Measurements from ENCODE around the gene PRPSAP1.

Gene PRPSAP1

DNA sequence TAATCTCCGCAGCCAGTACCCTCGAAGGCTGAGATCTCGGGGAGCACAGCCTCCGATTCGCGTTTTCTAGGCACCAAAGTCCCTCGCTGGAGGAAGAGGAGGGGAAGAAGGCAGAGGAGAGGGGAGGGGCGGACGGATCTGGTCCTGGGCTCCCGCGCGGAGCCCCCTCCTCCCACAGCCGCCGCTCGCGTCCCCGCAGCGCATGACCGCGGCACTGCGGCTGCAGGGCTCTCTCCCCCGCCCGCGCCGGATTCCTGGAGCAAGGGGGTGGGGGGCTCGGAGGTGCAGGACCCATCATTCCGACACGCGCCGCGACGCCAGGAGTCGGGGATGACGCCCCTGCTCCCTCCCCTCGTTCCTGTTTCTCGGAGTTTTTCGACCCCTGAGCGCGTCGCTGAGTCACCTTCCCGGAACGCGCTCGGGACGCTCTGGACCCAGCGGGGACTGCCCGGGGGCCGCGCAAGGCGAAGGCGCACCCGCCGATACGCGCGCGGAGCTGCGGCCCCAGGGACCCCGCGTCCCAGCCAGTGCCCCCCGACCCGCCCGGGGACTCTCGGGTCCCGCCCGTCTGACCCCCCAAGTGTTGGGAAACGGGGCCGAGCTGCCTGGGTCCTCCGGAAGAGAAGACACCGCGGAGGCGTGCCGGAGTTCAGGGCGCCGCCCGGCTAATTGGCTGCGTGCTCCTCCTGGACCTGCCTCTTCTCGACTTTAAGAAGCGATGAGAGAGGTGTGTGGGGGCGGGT is 29.3 kb upstream of the PRPSAP1 start:
- H3K4me3 ChIP-seq (ENCODE audit: low read depth, low read length), result peak overlapping the region; percentile 72
- DNase-seq (ENCODE audit: low read depth), result no peak
- no peak for TF ChIP-seq CTCF (IDR thresholded peaks at IDR 0.05; ENCODE audit: low read depth, low read length, missing control alignments)

DNA sequence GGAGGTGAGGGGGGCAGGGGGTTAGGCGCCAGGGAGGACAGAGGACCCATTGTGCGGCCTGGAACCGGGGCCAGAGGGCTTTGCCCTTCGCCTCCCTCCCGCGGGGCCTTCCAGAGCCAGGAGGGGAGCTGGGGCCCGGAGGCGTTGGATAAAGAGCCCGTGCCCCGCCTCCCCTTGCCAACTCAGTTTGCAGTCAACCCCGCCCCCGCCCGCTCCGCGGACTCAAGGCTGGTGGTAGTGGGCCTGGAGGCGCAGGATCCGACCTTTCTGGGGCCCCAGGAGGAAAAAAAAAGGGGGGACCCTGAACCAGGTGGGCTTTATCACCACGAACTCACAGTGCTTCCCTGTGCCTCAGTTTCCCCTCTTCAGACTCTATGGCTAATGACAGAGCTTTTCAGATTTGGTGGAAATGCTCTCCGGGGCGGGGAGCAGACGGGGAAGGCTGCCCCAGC is 28.7 kb upstream of the PRPSAP1 start:
- DNase-seq (ENCODE audit: low read depth), result no peak
- peak overlapping the region; percentile 72 for H3K4me3 ChIP-seq (ENCODE audit: low read depth, low read length)
- TF ChIP-seq CTCF (IDR thresholded peaks at IDR 0.05; ENCODE audit: low read depth, low read length, missing control alignments), result no peak

- no peak for DNase-seq (ENCODE audit: low read depth)
- H3K4me3 ChIP-seq (ENCODE audit: low read depth, low read length), result no peak overlapping the region
Measured at GRCh38 chr17:76381633-76382350, 28.1 kb upstream of the PRPSAP1 start.

GRCh38 chr17:76379646-76380376 is 26.1 kb upstream of the PRPSAP1 start:
- no peak overlapping the region for H3K4me3 ChIP-seq (ENCODE audit: low read depth, low read length)
- TF ChIP-seq CTCF (IDR thresholded peaks at IDR 0.05; ENCODE audit: low read depth, low read length, missing control alignments), result no peak
- DNase-seq (ENCODE audit: low read depth), result no peak

More at GRCh38 chr17:76381633-76382350, 28.1 kb upstream of the PRPSAP1 start:
- TF ChIP-seq CTCF (IDR thresholded peaks at IDR 0.05; ENCODE audit: low read depth, low read length, missing control alignments), result no peak

DNA sequence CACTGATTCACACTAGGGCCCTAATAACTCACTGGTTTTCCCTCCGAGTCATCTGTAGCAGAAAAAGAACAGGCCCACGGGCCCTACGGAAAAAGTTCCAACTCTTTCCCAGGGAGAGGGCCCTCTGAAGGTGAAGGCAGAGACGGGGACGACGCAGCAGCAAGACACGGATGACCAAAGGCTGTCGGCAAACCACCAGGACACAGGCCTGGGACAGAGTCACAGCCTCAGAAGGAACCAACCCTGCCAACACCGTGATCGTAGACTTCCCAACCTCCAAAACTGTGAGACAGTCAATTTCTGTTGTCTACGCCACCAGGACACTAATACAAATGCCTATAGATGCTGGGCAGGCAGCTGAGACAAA is 25.5 kb upstream of the PRPSAP1 start:
- H3K4me3 ChIP-seq (ENCODE audit: low read depth, low read length), result no peak overlapping the region
- TF ChIP-seq CTCF (IDR thresholded peaks at IDR 0.05; ENCODE audit: low read depth, low read length, missing control alignments), result no peak
- no peak for DNase-seq (ENCODE audit: low read depth)

GRCh38 chr17:76378548-76379274 is 25.0 kb upstream of the PRPSAP1 start:
- no peak overlapping the region for H3K4me3 ChIP-seq (ENCODE audit: low read depth, low read length)
- DNase-seq (ENCODE audit: low read depth), result no peak
- no peak for TF ChIP-seq CTCF (IDR thresholded peaks at IDR 0.05; ENCODE audit: low read depth, low read length, missing control alignments)
